ENCODE results near the gene PTDSS2.

DNA sequence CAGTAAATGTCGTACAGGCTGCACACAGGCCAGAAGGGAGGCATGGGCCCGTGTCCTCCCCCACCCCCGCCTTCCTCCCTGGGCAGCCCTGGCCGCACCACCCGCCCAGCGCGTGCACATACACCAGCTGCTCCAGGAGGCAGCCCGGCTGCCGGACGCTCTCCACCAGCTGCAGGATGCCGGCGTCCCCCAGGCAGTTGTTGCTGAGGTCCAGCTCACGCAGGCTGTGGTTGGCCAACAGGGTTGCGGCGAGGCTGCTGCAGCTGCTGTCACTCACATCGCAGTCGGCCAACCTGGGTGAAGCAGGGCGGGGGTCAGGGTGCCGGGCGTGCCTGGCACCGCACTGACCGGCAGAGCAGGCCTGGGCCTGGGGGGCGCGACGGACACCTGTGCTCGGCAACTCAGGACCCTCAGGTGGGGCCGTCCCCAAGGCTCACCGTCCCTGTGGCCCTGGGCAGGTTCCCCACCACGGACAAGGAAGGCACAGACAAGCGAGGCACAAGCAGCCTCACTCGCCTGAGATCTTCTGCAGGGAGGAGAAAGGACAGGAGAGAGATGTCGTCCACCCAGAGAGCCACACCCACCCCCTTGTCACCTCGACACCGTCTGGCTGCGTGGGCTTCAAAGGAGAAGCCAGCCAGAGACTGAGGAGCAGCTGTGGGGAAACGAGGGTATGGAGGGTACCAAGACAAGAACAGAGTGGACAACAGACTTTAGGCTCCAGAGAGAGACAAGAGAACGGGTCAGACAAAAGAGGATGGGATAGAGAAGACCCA is 44.9 kb downstream of the PTDSS2 start:
- TF ChIP-seq, protein P1, sequence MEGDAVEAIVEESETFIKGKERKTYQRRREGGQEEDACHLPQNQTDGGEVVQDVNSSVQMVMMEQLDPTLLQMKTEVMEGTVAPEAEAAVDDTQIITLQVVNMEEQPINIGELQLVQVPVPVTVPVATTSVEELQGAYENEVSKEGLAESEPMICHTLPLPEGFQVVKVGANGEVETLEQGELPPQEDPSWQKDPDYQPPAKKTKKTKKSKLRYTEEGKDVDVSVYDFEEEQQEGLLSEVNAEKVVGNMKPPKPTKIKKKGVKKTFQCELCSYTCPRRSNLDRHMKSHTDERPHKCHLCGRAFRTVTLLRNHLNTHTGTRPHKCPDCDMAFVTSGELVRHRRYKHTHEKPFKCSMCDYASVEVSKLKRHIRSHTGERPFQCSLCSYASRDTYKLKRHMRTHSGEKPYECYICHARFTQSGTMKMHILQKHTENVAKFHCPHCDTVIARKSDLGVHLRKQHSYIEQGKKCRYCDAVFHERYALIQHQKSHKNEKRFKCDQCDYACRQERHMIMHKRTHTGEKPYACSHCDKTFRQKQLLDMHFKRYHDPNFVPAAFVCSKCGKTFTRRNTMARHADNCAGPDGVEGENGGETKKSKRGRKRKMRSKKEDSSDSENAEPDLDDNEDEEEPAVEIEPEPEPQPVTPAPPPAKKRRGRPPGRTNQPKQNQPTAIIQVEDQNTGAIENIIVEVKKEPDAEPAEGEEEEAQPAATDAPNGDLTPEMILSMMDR (IDR thresholded peaks at IDR 0.05; ENCODE audit: low read depth, low read length, poor library complexity, severe bottlenecking) = no peak
- TF ChIP-seq EZH2phosphoT487 (IDR thresholded peaks at IDR 0.05; ENCODE audit: borderline replicate concordance, low read length) = no peak

All from DOHH2 (cell line).